Trophoblast cell (in vitro differentiated cells and primary cell): ENCODE results near the gene POU4F3.

Source experiments
- DNase-seq, 2 donors: peaks; one replicate each; pipeline ENCODE4 v3.0.0-alpha.2; 2016
- H2AFZ ChIP-seq: 2 replicates; pipeline ENCODE4 v1.6.1; 2013; ENCODE audit warnings: low read length, moderate library complexity, mild to moderate bottlenecking; ENCODE audit not compliant: insufficient read depth, poor library complexity
- H2AK5ac ChIP-seq: 2 replicates; pipeline ENCODE4 v1.6.1; 2013; ENCODE audit warnings: mild to moderate bottlenecking, low read length
- H2BK120ac ChIP-seq: 2 replicates; pipeline ENCODE4 v1.6.1; 2013; ENCODE audit warnings: low read length, mild to moderate bottlenecking, moderate library complexity; ENCODE audit not compliant: insufficient read depth, poor library complexity
- H2BK12ac ChIP-seq: 2 replicates; pipeline ENCODE4 v1.6.1; 2013; ENCODE audit warnings: mild to moderate bottlenecking, low read length, moderate library complexity
- H2BK5ac ChIP-seq: 2 replicates; pipeline ENCODE4 v1.6.1; 2013; ENCODE audit warnings: low read length, low read depth, moderate library complexity, mild to moderate bottlenecking; ENCODE audit not compliant: poor library complexity
- H3K14ac ChIP-seq: 2 replicates; pipeline ENCODE4 v1.6.1; 2013; ENCODE audit warnings: mild to moderate bottlenecking, low read length
- H3K18ac ChIP-seq: 2 replicates; pipeline ENCODE4 v1.6.1; 2013; ENCODE audit warnings: mild to moderate bottlenecking, low read length
- H3K23ac ChIP-seq: 2 replicates; pipeline ENCODE4 v1.6.1; 2013; ENCODE audit warnings: low read length
- H3K27ac ChIP-seq: 2 replicates; pipeline ENCODE4 v1.5.1; 2013; ENCODE audit warnings: low read depth, mild to moderate bottlenecking, inconsistent platforms, low read length, moderate library complexity
- H3K27me3 ChIP-seq: 2 replicates; pipeline ENCODE4 v1.6.1; 2013; ENCODE audit warnings: inconsistent platforms, mild to moderate bottlenecking, low read length, moderate library complexity; ENCODE audit not compliant: insufficient read depth
- H3K36me3 ChIP-seq, 2 experiments: 1 replicate in 1 of 2; 2 replicates in 1 of 2; pipeline ENCODE4 v1.6.1; 2013; ENCODE audit warnings: low read length in 2 of 2, mild to moderate bottlenecking in 2 of 2, moderate library complexity in 1 of 2; ENCODE audit not compliant: insufficient read depth in 2 of 2, control insufficient read depth in 1 of 2
- H3K4ac ChIP-seq: 2 replicates; pipeline ENCODE4 v1.6.1; 2013; ENCODE audit warnings: low read depth, mild to moderate bottlenecking, low read length, moderate library complexity
- H3K4me1 ChIP-seq, 2 experiments: 1 replicate in 1 of 2; 2 replicates in 1 of 2; pipeline ENCODE4 v1.6.1; 2013; ENCODE audit warnings: low read length in 2 of 2, mild to moderate bottlenecking in 2 of 2, moderate library complexity in 1 of 2; ENCODE audit not compliant: insufficient read depth in 2 of 2, control insufficient read depth in 1 of 2
- H3K4me2 ChIP-seq: 2 replicates; pipeline ENCODE4 v1.6.1; 2013; ENCODE audit warnings: inconsistent platforms, mild to moderate bottlenecking, low read length, moderate library complexity
- H3K4me3 ChIP-seq: 2 replicates; pipeline ENCODE4 v1.5.1; 2013; ENCODE audit warnings: mild to moderate bottlenecking, low read depth, low read length, inconsistent platforms
- H3K79me1 ChIP-seq: one replicate; pipeline ENCODE4 v1.6.1; 2013; ENCODE audit warnings: low read length
- H3K79me2 ChIP-seq: 2 replicates; pipeline ENCODE4 v1.6.1; 2013; ENCODE audit warnings: low read length, mild to moderate bottlenecking; ENCODE audit not compliant: control insufficient read depth, insufficient read depth, poor library complexity
- H3K9ac ChIP-seq: 2 replicates; pipeline ENCODE4 v1.6.1; 2013; ENCODE audit warnings: mild to moderate bottlenecking, low read length
- H3K9me3 ChIP-seq: 2 replicates; pipeline ENCODE4 v1.6.1; 2013; ENCODE audit warnings: low read depth, mild to moderate bottlenecking, control low read depth, inconsistent platforms, low read length; ENCODE audit not compliant: insufficient read depth
- H4K12ac ChIP-seq: 2 replicates; pipeline ENCODE4 v1.6.1; 2013; ENCODE audit warnings: low read depth, mild to moderate bottlenecking, low read length, moderate library complexity
- H4K8ac ChIP-seq: 2 replicates; pipeline ENCODE4 v1.6.1; 2013; ENCODE audit warnings: low read depth, mild to moderate bottlenecking, low read length, moderate library complexity
- H4K91ac ChIP-seq: one replicate; pipeline ENCODE4 v1.6.1; 2013; ENCODE audit warnings: low read depth, mild to moderate bottlenecking, low read length, moderate library complexity
- WGBS: extraction: QIAGEN DNeasy Blood & Tissue Kit; methylation state at CpG from one replicate; pipeline ENCODE4 v1.1.7; 2013; ENCODE audit warnings: missing lambda C conversion rate; ENCODE audit not compliant: insufficient read length, insufficient coverage; ENCODE audit errors: extremely low coverage; 5-methylcytosine and 5-hydroxymethylcytosine counted together

Gene POU4F3

GRCh38 chr5:146376821-146377220, 38.2 kb downstream of the POU4F3 start:
- no peak for DNase-seq
- no peak overlapping the region for H2AFZ ChIP-seq
- no peaks in the 10 kb centered on the region for H3K27me3 ChIP-seq
- no peak overlapping the region for H2AK5ac ChIP-seq
- H2BK12ac ChIP-seq = no peak overlapping the region
- H4K12ac ChIP-seq = no peak overlapping the region
- no peaks in the 10 kb centered on the region for H3K9me3 ChIP-seq
- no peak overlapping the region for H3K14ac ChIP-seq
- no peaks in the 10 kb centered on the region for H3K79me1 ChIP-seq
- no peak overlapping the region for H4K8ac ChIP-seq
- no peaks in the 10 kb centered on the region for H3K36me3 ChIP-seq
- H3K18ac ChIP-seq = no peak overlapping the region
- WGBS = no CpG with 5 or more reads among the region's 2 CpGs
- no peak overlapping the region for H4K91ac ChIP-seq
- no peak overlapping the region for H3K4me3 ChIP-seq
- no peak overlapping the region for H3K4me2 ChIP-seq
- no peaks in the 10 kb centered on the region for H3K79me2 ChIP-seq
- no peak overlapping the region for H3K4ac ChIP-seq
- no peak overlapping the region for H3K27ac ChIP-seq
- no peak overlapping the region for H3K9ac ChIP-seq
- H3K4me1 ChIP-seq = no peaks in the 10 kb centered on the region
- H3K23ac ChIP-seq = no peak overlapping the region
- H2BK120ac ChIP-seq = no peak overlapping the region
- no peak overlapping the region for H2BK5ac ChIP-seq

GRCh38 chr5:146378986-146379385, 40.3 kb downstream of the POU4F3 start:
- H3K79me1 ChIP-seq = no peaks in the 10 kb centered on the region
- no peaks in the 10 kb centered on the region for H3K79me2 ChIP-seq
- H3K23ac ChIP-seq = no peak overlapping the region
- no CpG with 5 or more reads among the region's 25 CpGs for WGBS
- H2AFZ ChIP-seq = no peak overlapping the region
- no peak overlapping the region for H3K4me3 ChIP-seq
- H3K27ac ChIP-seq = no peak overlapping the region
- H3K27me3 ChIP-seq = no peaks in the 10 kb centered on the region
- H4K8ac ChIP-seq = no peak overlapping the region
- H2BK5ac ChIP-seq = no peak overlapping the region
- no peak overlapping the region for H3K18ac ChIP-seq
- no peak overlapping the region for H2AK5ac ChIP-seq
- no peak overlapping the region for H2BK12ac ChIP-seq
- DNase-seq = no peak
- no peaks in the 10 kb centered on the region for H3K36me3 ChIP-seq
- H3K4me2 ChIP-seq = no peak overlapping the region
- no peak overlapping the region for H2BK120ac ChIP-seq
- H3K4ac ChIP-seq = no peak overlapping the region
- no peak overlapping the region for H4K91ac ChIP-seq
- H3K9me3 ChIP-seq = no peaks in the 10 kb centered on the region
- H3K4me1 ChIP-seq = no peaks in the 10 kb centered on the region
- no peak overlapping the region for H3K9ac ChIP-seq
- no peak overlapping the region for H4K12ac ChIP-seq
- no peak overlapping the region for H3K14ac ChIP-seq

GRCh38 chr5:146380714-146381113, 42.1 kb downstream of the POU4F3 start:
- no peak overlapping the region for H3K4ac ChIP-seq
- H4K91ac ChIP-seq = no peak overlapping the region
- H2AK5ac ChIP-seq = no peak overlapping the region
- no peak overlapping the region for H3K18ac ChIP-seq
- H3K27me3 ChIP-seq = no peaks in the 10 kb centered on the region
- no peak overlapping the region for H3K14ac ChIP-seq
- no peak overlapping the region for H2BK12ac ChIP-seq
- H3K79me2 ChIP-seq = no peaks in the 10 kb centered on the region
- H3K4me2 ChIP-seq = no peak overlapping the region
- H3K23ac ChIP-seq = no peak overlapping the region
- H3K36me3 ChIP-seq = no peaks in the 10 kb centered on the region
- no peak overlapping the region for H4K12ac ChIP-seq
- H3K27ac ChIP-seq = no peak overlapping the region
- no peaks in the 10 kb centered on the region for H3K79me1 ChIP-seq
- H2BK5ac ChIP-seq = no peak overlapping the region
- no peak overlapping the region for H3K9ac ChIP-seq
- no peaks in the 10 kb centered on the region for H3K9me3 ChIP-seq
- no peak for DNase-seq
- no peak overlapping the region for H4K8ac ChIP-seq
- no CpG with 5 or more reads among the region's 2 CpGs for WGBS
- H2BK120ac ChIP-seq = no peak overlapping the region
- H3K4me1 ChIP-seq = no peaks in the 10 kb centered on the region
- no peak overlapping the region for H3K4me3 ChIP-seq
- no peak overlapping the region for H2AFZ ChIP-seq

GRCh38 chr5:146388386-146388785, 49.7 kb downstream of the POU4F3 start:
- DNase-seq = no peak
- H3K18ac ChIP-seq = no peak overlapping the region
- H3K9ac ChIP-seq = no peak overlapping the region
- H2BK5ac ChIP-seq = no peak overlapping the region
- H2BK12ac ChIP-seq = no peak overlapping the region
- H3K27me3 ChIP-seq = no peaks in the 10 kb centered on the region
- no peaks in the 10 kb centered on the region for H3K79me2 ChIP-seq
- no peak overlapping the region for H4K8ac ChIP-seq
- H4K91ac ChIP-seq = no peak overlapping the region
- no peak overlapping the region for H3K23ac ChIP-seq
- H3K79me1 ChIP-seq = no peaks in the 10 kb centered on the region
- no peak overlapping the region for H2BK120ac ChIP-seq
- no CpG with 5 or more reads among the region's 2 CpGs for WGBS
- H4K12ac ChIP-seq = no peak overlapping the region
- no peak overlapping the region for H3K4me2 ChIP-seq
- H3K4ac ChIP-seq = no peak overlapping the region
- no peaks in the 10 kb centered on the region for H3K9me3 ChIP-seq
- H3K14ac ChIP-seq = no peak overlapping the region
- H2AK5ac ChIP-seq = no peak overlapping the region
- no peaks in the 10 kb centered on the region for H3K36me3 ChIP-seq
- H3K4me3 ChIP-seq = no peak overlapping the region
- no peaks in the 10 kb centered on the region for H3K4me1 ChIP-seq
- no peak overlapping the region for H3K27ac ChIP-seq
- no peak overlapping the region for H2AFZ ChIP-seq
